NCI-H748 (cell line): ENCODE measurements around the gene KSR2.
"Not testable (repeated sequence)": the region's sequence is repeated elsewhere in the genome, so short reads cannot be mapped to it uniquely, and the experiment has no call there.

Experiments
- DNase-seq: peaks from one replicate; lab custom pipeline; 2025; ENCODE audit not compliant: unreplicated experiment; lab: John Stamatoyannopoulos, UW

KSR2 gene

DNA sequence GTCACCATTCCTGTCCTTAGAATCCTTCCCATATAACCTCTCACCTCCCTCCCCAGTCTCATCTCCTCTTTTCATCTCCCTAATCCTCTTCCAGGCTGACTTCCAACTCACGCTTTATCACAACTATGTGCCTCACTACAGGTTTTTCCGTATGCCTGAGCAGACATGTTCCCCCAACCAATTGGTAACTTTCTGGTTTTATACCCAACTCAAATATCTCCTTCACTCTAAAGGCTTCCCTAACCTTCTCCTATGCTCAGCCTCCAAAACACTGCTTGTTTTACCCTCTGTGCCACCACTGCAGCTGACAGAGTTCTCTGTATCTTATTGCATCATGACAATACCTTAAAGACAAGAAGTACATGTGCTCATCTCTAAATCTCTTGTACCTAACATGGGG is 139.7 kb downstream of the KSR2 start:
- DNase-seq, result no peak

DNA sequence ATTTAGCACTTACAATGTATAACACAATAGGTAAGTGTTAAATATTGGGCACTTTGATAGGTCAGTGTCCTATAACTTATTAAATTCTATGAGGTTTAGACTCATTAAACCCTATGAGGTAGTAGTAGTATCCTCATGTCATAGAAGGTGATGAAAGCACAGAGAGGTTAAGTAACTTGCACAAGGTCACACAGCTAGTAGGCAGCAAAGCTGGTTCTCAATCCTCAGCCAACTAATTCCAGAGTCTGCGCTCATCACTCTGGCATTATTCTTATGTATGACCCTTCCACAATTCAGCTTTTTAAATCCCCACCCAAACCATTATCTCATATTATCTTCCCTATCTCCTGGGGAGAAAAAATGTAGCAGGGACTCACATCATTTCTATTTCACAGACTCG is 141.1 kb downstream of the KSR2 start:
- no peak for DNase-seq

DNA sequence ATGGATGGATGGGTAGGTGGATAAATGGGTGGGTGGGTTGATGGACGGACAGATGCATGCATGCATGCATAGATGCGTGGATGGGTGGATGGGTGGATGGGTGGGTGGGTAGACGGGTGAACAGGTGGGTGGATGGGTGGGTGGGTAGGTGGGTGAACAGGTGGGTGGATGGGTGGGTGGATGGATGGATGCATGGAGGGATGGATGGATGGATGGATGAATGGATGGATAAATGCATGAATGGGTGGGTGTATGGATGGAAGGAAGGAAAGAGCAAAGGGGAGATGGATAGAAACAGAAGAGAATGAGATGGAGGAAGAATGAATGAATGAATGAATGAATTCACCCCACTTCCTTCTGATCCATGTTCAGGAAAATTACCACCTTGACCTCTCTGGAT is 143.0 kb downstream of the KSR2 start:
- no peak for DNase-seq

DNA sequence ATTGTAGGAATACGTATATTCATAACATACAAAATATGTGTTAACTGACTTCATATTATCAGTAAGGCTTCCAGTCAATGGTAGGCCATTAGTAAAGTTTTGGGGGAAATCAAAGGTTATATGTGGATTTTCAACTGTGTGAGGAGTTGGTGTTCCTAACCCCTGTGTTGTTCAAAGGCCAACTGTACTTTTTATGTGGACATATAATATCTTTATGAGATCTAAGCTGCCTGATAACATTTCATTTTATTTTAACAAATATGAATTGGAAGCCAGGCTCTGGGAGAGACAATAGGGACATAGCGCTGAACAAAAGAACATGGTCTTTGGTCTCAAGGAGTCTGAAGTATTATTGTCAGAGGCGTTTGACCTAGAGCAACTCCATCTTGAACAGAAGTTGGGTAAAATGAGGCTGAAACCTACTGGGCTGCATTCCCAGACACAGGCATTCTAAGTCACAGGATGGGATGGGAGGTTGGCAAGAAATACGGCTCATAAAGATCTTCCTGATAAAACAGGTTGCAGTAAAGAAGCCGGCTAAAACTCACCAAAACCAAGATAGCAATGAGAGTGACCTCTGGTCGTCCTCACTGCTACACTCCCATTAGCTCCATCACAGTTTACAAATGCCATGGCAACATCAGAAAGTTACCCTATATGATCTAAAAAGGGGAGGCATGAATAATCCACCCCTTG is 147.2 kb downstream of the KSR2 start:
- DNase-seq, result no peak

DNA sequence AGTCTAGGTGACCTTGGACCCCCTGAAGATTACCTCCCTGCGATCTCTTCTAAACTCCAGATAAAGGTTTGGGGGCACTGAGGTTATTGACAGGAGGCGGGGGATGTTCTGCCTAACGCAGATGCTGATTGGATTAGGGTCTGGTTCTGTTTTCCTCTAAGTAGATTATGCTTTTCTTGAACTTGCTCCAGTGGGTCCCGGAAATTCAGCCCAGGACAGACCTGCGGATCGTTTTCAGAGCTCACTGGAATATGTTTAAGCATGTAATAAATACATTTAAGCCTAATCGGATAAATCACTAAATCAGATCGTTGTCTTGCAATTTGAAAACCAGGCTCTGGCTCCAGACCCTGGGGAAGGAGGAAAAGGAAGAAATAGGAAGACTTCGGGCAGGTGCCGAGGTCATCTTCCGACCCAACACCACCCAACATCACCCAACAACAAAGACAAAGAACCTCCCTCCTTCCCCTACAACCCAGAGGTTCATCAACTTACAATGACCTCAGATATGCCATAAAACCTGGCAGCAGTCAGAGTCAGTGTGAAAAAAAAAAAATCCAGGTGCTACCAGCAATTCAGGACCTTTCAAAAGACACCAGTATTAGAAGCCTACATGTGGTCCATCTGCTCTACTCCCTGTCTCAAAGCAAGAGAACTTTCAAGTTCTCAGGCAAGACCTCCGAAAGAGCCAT is 148.4 kb downstream of the KSR2 start:
- DNase-seq, result no peak

DNA sequence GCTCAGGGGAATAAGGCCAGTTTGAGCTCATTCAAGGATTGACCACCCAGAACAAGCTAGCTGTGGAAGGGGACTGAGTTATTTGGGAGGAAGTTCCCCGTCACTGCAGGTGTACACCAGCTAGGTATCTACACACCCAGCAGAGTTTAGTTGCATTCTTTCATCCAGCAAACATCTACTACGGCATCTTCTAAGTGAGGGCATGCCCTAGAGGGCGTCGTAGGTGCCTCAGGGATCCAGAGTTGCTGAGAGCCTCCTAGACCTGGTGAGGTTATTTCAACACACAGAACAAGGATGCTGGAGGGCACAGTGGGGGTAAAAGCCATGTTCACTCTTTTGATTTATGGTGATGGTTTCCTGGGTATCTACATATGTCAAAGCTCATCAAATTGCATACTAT is 149.6 kb downstream of the KSR2 start:
- DNase-seq, result no peak

DNA sequence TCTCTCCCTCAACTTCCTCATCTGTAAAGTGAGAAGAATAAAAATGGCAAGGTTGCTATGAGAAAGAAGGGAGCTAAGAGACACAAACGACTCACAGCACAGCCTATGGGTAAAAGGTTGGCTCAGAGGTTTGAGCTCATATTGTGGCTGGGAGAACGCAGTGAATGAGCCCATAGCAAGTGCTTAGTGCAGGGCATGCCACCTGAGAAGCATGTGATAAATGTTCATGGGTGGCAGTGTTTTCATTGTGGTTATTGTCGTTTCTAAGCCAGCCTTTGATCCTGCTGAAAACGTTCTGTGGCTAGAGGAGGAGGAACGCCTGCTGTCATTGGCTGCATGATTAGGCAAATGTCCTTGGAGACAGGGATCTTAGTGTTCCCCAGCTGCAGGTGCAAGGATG is 150.4 kb downstream of the KSR2 start:
- no peak for DNase-seq

DNA sequence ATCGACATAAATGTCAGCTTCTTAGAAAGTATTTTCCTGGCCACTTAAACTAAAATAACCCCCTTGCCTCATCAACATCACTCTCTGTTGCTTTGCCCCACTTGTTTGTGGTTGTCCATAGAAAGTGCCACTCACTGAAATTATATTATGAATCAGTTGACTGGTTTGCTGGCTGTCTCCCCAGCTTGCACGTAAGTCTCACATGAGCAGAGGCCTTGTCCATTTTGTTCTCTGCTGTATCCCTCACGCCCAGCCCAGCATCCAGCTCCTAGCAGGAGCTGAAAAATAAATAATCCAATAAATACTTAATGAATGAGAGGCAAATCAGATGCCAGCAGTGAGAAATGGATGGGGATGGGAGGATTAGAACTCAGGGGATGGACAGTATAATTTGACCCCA is 159.3 kb downstream of the KSR2 start:
- DNase-seq, result no peak

DNA sequence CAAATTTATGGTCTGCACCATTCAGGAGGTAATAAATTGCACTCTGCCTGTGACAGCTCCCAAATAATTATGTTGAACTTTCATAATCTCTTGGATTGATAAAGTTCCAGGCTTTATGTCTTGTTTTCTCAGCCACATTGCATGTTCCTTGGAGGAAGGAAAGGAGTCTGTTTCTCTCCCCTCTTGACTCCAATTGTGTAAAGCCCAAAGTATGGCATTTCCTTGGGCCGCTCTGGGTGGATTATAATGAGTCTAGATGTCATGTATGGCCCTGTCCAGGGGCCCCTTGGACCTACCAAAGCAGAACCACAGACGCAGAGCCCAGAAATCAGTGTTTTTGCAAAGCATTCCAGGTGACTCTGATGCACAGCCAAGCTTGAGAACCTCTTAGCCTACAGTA is 160.8 kb downstream of the KSR2 start:
- no peak for DNase-seq

DNA sequence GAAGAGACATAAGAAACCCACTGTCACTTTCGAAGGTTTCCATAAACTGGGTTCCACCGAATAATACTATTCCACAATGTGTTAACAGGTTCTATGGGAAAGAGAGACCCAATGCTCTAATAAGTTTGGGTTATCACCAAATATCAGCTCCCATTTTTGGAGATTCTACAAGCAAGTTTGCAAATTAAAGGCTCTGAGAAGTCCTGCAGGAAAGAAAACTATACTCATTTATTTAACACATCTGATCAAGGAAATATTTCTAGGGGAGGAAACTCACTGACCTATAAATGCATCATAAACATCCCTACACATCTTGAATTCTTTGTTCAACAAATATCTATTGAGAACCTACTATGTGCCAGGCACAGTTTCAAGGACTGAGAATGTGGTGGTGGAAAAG is 161.4 kb downstream of the KSR2 start:
- no peak for DNase-seq

DNA sequence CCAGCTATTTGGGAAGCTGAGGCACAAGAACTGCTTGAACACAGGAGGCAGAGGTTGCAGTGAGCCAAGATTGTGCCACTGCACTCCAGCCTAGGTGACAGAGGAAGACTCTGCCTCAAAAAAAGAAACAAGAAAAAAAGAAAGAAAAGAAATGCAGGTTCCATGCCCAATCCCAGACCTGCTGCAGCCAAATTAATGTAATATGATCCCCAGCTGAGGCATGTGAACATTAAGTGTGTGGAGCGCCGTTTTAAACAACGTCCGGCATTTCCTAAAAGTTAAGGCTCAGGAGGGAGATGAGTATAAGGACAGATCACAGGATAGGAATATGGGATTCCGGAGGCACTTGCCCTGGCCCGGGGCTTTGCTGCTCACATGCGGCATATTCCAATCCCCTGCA is 162.9 kb downstream of the KSR2 start:
- no peak for DNase-seq

DNA sequence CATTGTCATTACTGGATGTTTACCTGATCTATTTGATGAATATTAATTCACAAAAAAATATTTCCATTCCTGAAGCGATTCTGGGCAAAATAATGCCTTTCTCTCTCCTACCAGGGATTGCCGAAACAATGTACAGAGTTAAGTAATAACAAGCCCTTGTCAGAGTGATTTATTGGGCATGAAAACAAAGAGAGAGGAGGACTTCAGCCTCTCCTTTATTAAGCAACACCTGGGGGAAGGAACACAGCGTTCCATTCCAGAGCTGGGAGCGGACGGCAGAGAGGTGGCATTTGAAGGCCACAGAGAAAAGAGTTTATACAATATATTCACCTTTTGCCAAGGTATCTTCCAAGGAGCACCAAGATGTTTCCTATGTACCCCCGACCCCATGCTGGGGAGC is 165.8 kb downstream of the KSR2 start:
- peak; percentile 5 for DNase-seq

DNA sequence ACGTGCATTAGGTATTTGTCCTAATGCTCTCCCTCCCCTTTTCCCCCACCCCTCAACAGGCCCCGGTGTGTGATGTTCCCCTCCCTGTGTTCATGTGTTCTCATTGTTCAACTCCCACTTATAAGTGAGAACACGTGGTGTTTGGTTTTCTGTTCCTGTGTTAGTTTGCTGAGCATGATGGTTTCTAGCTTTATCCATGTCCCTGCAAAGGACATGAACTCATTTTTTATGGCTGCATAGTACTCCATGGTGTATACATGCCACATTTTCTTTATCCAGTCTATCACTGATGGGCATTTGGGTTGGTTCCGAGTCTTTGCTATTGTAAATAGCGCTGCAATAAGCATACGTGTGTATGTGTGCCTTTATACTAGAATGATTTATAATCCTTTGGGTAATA is 168.1 kb downstream of the KSR2 start:
- not testable (repeated sequence) for DNase-seq

DNA sequence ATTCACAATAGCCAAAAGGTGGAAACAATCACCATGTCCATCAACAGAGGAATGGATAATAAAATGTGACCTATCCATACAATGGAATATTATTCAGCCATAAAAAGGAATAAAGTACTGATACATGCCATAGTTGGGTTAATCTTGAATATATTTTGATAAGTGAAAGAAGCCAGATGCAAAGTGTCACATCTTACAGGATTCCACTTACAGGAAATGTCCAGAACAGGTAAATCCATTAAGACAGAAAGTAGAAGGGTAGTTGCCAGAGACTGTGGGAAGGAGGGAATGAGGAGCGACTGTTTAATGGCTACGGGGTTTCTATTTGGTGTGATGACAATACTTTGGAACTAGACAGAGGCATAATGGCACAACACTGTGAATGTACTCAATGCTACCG is 171.6 kb downstream of the KSR2 start:
- no peak for DNase-seq

DNA sequence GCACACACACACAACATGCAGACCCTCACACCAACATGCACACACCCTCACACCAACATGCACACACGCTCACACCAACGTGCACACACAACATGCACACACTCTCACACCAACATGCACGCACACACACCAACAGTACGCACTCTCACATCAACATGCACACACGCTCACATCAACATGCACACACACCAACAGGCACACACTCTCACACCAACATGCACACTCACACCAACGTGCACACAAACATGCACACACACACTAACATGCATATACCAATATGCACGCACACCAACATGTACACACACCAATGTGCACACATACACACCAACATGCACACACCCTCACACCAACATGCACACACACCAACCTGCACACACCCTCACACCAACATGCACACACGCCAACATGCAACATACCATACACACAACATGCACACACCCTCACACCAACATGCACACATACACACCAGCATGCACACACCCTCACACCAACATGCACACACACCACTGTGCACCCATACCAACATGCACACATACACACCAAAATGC is 175.8 kb downstream of the KSR2 start:
- no peak for DNase-seq

DNA sequence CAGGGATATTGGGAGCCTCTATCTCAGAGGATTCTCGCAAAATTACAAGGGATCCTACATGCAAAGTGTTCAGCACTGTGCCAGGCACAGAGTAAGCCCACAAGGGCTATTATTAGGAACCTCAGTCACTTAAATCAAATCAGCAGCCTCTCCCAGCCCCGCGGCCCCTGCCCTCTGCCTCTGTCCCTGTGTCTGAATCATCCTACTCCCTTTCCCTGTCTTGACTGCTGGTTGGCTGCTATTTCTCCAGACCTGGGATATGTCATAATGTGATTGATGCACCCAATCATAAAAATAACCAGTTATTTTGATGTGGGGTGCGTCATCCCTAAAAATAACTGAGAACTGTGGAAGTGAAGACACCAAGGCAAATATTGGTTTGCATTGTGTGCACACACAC is 176.3 kb downstream of the KSR2 start:
- DNase-seq, result no peak

DNA sequence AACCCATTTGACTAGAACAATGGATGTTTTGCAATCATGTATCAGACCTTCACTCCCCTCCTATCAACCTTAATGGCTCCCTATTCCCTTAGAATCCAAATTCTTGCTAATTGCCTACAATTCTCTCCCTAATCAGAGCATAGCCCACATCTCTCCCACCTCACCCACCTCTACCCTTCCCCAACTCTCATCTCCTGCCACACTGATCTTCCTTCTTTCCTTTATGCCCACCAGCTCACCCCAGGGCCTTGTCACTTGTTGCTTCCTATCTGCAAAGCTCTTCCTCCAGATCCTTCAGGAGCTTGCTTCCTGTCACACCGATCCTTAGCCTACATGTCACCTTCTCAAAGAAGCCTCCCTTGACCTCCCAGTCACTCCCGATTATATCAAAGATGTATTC is 177.8 kb downstream of the KSR2 start:
- DNase-seq, result no peak

DNA sequence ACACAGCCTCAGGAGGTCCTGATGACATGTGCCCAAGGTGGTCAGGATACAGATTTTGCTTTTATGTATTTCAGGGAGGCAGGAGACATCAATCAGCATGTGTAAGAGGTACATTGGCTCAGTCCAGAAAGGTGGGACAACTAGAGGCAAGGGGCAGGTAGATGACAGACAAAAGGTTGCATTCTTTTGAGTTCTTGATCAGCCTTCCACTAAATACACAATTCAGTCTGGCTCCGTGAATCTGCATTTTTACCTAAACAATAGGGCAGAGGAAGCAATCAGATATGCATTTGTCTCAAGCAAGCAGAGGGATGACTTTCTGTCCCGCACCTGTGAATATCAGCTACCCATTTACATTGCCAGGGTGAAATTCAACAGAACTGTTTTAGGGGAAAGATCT is 178.6 kb downstream of the KSR2 start:
- no peak for DNase-seq

DNA sequence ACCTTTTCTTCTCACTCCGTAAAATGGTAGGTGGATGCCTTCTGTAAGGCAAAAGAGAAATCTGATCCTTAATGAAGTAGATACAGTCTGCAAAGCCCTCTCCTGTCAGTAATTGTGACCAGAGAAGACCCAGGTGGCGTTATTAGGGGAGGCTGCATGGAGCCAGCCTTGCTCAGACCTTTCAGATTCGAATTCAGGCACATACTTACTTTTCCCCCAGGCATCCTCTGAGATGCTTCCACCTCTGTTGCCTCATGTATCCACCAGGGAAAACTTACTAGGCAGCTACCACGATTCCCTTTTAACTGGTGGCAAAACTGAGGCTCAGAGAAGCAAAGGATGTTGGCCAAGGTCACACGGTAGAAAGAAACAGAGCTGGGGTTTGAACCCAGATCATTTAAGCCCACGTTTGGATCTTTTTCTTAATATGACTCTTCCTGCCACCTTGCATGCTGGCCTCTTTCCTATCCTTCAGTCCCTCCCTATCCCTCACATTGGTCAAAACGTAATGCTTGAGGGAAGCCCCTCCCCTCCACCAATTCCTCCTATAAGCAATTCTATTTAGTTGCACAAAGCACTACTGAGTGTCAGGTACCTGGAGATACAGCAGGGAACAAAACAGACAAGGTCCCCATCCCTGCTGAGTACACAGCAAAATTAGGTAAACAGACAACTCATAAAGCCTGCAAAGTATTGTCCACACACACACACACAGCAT is 179.4 kb downstream of the KSR2 start:
- DNase-seq, result peak; percentile 17

DNA sequence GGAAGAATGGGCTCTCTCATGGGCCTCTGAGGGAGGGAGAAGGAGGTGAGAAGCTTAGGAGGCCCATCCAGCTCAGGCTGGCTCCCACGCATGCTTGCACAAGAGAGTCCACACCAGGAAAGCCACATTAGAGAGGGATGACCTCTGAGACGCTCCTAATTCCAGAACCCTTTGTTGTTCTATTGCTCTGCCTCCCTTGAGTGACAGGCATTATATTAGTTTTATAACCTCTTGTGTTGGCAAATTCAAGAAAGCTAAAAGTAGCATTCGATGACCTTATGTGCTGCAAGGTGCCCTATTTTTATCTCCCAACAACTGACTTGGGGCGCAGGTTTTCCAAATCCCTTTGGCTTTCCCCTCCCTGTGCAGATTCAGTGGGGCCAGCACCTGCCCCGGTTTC is 190.1 kb downstream of the KSR2 start:
- DNase-seq, result no peak

DNA sequence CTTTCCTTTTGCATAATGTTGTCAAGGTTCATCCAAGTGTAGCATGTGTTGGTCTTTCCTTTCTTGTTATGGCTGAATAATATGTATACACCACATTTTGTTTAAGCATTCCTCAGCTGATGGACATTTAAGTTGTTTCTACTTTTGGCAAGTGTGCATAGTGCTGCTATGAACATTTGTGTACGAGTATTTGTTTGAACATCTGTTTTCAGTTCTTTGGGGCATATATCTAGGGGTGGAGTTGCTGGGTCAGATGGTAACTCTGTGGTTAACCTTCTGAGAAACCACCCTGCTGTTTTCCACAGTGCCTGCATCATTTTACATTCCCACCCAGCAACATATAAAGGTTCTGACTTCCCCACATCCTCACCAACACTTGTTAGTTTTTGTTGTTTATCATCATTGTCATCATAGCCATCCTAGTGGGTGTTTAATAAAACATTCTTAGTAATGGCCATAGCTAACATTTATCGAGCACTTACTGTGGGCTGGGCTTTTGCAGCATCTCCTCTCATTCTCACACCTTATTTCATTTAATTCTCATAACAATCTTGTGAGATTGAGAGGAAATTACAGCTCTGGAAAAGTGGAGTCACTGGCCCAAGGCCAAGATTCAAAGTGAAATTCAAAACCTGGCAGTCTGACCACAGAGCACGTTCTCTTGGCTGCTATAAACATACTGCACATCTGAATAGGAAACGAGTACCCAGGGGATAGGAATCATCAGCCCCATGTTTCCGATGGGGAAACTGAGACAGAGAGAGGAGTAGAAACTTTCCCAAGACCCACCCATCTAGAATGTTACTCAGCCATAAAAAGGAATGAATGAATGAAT is 193.6 kb downstream of the KSR2 start:
- peak; percentile 16 for DNase-seq
